ENCODE data around the gene SYNPO.

The SYNPO gene

DNA sequence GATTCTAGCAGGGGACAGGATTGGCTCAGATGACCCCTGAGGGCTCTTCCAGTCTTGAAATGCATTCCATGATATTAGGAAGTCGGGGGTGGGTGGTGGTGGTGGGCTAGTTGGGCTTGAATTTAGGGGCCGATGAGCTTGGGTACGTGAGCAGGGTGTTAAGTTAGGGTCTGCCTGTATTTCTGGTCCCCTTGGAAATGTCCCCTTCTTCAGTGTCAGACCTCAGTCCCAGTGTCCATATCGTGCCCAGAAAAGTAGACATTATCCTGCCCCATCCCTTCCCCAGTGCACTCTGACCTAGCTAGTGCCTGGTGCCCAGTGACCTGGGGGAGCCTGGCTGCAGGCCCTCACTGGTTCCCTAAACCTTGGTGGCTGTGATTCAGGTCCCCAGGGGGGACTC lies 17.7 kb downstream of the SYNPO start:
- H3K9me3 ChIP-seq (ENCODE audit: control insufficient read depth, low read length): no peaks in the 10 kb centered on the region
- no peak overlapping the region for H3K4me3 ChIP-seq (ENCODE audit: insufficient read depth, low read depth, low read length, poor library complexity, severe bottlenecking)
- no peak overlapping the region for H3K27ac ChIP-seq (ENCODE audit: insufficient read depth, low read length, poor library complexity, severe bottlenecking)
- no peaks in the 10 kb centered on the region for H3K36me3 ChIP-seq (ENCODE audit: control insufficient read depth, insufficient read depth, low read length)
- no peaks in the 10 kb centered on the region for H3K27me3 ChIP-seq (replicated peaks; ENCODE audit: control insufficient read depth, insufficient read depth, low read length, poor library complexity, severe bottlenecking)
- H3K4me1 ChIP-seq (ENCODE audit: control insufficient read depth, insufficient read depth, low read length, poor library complexity, severe bottlenecking): peaks cover 9% of the 10 kb centered on the region
- DNase-seq: no peak

GRCh38 chr5:150658699-150659265 lies 18.3 kb downstream of the SYNPO start:
- Histone ChIP-seq H3K9me3 (ENCODE audit: control insufficient read depth, low read length) (no peaks in the 10 kb centered on the region), H3K4me3 (ENCODE audit: insufficient read depth, low read depth, low read length, poor library complexity, severe bottlenecking) (no peak overlapping the region), H3K27ac (ENCODE audit: insufficient read depth, low read length, poor library complexity, severe bottlenecking) (no peak overlapping the region), H3K4me1 (ENCODE audit: control insufficient read depth, insufficient read depth, low read length, poor library complexity, severe bottlenecking) (peaks cover 9% of the 10 kb centered on the region), H3K36me3 (ENCODE audit: control insufficient read depth, insufficient read depth, low read length) (no peaks in the 10 kb centered on the region), H3K27me3 (replicated peaks; ENCODE audit: control insufficient read depth, insufficient read depth, low read length, poor library complexity, severe bottlenecking) (no peaks in the 10 kb centered on the region)
- DNase-seq: no peak

DNA sequence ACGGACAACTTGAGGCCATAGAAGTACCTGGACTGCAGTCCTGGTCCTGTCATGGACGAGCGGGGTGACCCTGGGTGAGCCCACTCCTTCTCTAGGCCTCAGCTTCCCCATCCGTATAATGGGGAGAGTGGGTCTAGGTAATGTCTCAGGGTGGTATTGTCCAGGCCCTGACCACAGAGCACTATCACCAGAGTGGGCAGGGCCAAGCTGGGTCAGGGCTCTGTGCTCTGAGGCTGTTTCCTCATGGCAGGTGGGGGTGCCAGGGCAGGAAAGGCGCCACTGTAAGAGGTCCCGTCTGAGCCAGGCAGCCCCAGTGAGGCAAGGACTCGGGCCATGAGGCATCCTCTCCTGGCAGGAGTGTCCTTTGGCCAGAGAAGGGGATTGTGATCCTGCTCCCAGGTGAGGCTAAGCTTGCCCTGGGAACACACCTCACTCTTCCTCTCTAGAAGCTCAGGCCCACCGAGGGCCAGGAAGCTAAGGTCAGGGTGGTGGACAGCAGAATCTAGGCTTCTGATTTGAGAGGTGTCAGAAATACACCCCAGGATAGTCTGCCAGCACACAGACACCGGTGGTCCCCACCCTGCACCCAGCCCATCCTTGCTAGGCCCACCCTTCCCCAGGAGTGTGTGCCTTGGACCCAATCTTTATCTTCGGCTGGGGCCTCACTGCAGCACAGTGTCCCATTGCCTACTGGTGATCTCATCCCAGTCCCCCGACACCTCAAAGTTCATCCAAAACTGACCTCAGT lies 19.1 kb downstream of the SYNPO start:
- no peak overlapping the region for H3K27ac ChIP-seq (ENCODE audit: insufficient read depth, low read length, poor library complexity, severe bottlenecking)
- no peak for DNase-seq
- H3K4me3 ChIP-seq (ENCODE audit: insufficient read depth, low read depth, low read length, poor library complexity, severe bottlenecking): no peak overlapping the region
- H3K4me1 ChIP-seq (ENCODE audit: control insufficient read depth, insufficient read depth, low read length, poor library complexity, severe bottlenecking): peaks cover 9% of the 10 kb centered on the region
- H3K36me3 ChIP-seq (ENCODE audit: control insufficient read depth, insufficient read depth, low read length): no peaks in the 10 kb centered on the region
- no peaks in the 10 kb centered on the region for H3K9me3 ChIP-seq (ENCODE audit: control insufficient read depth, low read length)
- no peaks in the 10 kb centered on the region for H3K27me3 ChIP-seq (replicated peaks; ENCODE audit: control insufficient read depth, insufficient read depth, low read length, poor library complexity, severe bottlenecking)

DNA sequence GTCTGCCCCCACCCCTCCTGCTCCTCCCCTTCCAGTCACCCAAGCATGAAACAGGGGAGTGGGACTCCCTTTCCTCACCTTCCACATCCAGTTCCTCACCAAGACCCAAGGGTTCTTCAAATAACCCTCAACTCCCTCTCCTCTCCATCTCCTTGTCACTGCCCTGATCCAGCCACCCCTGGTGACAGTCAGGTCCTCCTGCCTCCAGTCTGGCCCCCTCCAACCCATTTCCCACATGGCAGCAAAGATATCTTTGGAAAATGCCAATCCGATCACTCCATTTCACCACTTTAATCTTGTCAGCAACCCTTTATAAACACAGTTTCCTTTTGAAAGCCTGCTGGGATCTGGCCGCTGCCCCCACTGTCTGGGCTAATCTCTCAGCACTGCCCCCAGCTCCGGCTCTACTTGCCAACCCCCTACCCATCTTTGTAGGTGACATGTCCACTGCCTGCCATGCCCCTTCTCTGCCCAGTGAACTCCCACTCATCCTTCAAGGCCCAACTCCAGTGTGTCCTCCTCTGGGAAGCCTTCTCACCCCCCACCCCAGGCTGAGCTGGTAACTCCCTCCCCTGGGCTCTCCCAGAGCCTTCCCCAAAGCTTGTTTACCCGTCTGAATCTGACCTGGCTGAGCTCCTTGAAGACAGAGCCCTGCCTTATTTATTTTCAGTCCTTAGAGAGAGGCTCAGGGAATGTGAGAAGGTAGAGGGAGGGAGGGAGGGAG lies 19.8 kb downstream of the SYNPO start:
- no peak for DNase-seq
- H3K4me1 ChIP-seq (ENCODE audit: control insufficient read depth, insufficient read depth, low read length, poor library complexity, severe bottlenecking): peaks cover 9% of the 10 kb centered on the region
- no peak overlapping the region for H3K4me3 ChIP-seq (ENCODE audit: insufficient read depth, low read depth, low read length, poor library complexity, severe bottlenecking)
- no peaks in the 10 kb centered on the region for H3K36me3 ChIP-seq (ENCODE audit: control insufficient read depth, insufficient read depth, low read length)
- no peak overlapping the region for H3K27ac ChIP-seq (ENCODE audit: insufficient read depth, low read length, poor library complexity, severe bottlenecking)
- H3K9me3 ChIP-seq (ENCODE audit: control insufficient read depth, low read length): no peaks in the 10 kb centered on the region
- H3K27me3 ChIP-seq (replicated peaks; ENCODE audit: control insufficient read depth, insufficient read depth, low read length, poor library complexity, severe bottlenecking): no peaks in the 10 kb centered on the region

DNA sequence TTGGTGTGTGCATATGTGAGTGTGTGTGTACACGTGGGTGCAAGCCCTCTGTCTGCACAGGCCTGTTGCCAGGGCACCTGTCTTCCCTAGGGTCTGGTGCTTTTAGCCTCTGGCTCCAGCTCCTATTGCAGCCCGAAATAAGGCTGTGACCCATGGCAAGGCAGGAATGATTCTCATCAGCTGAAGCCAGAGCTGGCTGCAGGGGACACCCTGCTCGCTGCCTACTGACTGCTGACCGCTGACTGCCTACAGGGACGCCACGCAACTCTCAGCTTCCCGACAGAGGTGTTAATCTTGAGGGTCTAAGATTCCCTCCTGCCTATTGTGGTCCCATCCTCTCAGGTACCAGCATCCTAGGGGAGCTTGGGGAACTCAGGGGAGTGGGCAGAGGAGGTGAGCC lies 20.6 kb downstream of the SYNPO start, which contains the start of gene MYOZ3:
TSS of gene MYOZ3 (plus strand) at position 166 of the 400 bp plus-strand sequence. CDS start 1,691 bp downstream, outside the sequence.
- Histone ChIP-seq H3K27me3 (replicated peaks; ENCODE audit: control insufficient read depth, insufficient read depth, low read length, poor library complexity, severe bottlenecking) (no peaks in the 10 kb centered on the region), H3K27ac (ENCODE audit: insufficient read depth, low read length, poor library complexity, severe bottlenecking) (no peak within 1 kb of the TSS), H3K4me3 (ENCODE audit: insufficient read depth, low read depth, low read length, poor library complexity, severe bottlenecking) (no peak within 1 kb of the TSS), H3K4me1 (ENCODE audit: control insufficient read depth, insufficient read depth, low read length, poor library complexity, severe bottlenecking) (peaks cover 6% of the 10 kb centered on the region), H3K36me3 (ENCODE audit: control insufficient read depth, insufficient read depth, low read length) (no peaks in the 10 kb centered on the region), H3K9me3 (ENCODE audit: control insufficient read depth, low read length) (no peaks in the 10 kb centered on the region)
- no peak for DNase-seq

- no peak for DNase-seq
- Histone ChIP-seq H3K27ac (ENCODE audit: insufficient read depth, low read length, poor library complexity, severe bottlenecking) (no peak overlapping the region), H3K4me3 (ENCODE audit: insufficient read depth, low read depth, low read length, poor library complexity, severe bottlenecking) (no peak overlapping the region), H3K4me1 (ENCODE audit: control insufficient read depth, insufficient read depth, low read length, poor library complexity, severe bottlenecking) (peaks cover 2% of the 10 kb centered on the region), H3K36me3 (ENCODE audit: control insufficient read depth, insufficient read depth, low read length) (no peaks in the 10 kb centered on the region), H3K27me3 (replicated peaks; ENCODE audit: control insufficient read depth, insufficient read depth, low read length, poor library complexity, severe bottlenecking) (no peaks in the 10 kb centered on the region), H3K9me3 (ENCODE audit: control insufficient read depth, low read length) (no peaks in the 10 kb centered on the region)
These were observed 21.5 kb downstream of the SYNPO start for GRCh38 chr5:150661821-150662596.

DNA sequence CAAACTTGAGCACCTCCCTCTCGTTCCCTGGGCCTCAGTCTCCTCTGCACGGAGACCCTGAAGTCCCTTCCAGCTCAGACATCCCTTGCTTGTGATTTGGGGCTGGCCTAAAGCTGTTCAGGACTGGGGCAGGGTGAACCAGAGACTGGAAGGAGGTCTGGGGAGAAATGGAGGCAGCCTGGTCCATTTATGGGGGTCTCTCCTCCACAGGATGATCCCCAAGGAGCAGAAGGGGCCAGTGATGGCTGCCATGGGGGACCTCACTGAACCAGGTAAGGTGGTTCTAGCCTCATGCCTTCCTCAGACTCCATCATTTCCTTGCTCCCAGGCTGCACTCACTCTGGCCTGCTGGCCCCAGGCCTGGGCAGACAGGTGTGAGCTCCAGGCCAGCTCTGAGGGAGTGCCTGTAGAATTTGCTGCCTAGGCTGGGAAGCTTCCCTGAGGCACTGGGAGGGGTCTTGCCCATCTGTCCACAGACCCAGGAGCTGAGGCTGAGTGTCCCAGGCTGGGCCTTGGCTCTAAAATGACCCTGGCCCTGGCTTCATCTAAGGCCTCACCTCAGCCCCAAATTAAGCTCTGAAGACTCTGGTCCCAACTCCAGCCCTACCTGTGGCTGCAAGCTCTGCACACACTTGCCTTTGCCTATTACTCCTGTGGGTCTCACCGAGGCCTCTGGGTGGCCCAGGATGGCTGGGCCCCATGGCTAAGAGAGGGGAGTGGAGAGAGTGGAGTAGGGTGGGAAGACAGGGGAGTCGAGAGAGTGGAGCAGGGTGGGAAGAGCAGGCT lies 22.5 kb downstream of the SYNPO start:
- Histone ChIP-seq H3K9me3 (ENCODE audit: control insufficient read depth, low read length) (no peaks in the 10 kb centered on the region), H3K36me3 (ENCODE audit: control insufficient read depth, insufficient read depth, low read length) (no peaks in the 10 kb centered on the region), H3K4me1 (ENCODE audit: control insufficient read depth, insufficient read depth, low read length, poor library complexity, severe bottlenecking) (no peaks in the 10 kb centered on the region), H3K27me3 (replicated peaks; ENCODE audit: control insufficient read depth, insufficient read depth, low read length, poor library complexity, severe bottlenecking) (no peaks in the 10 kb centered on the region), H3K4me3 (ENCODE audit: insufficient read depth, low read depth, low read length, poor library complexity, severe bottlenecking) (no peak overlapping the region), H3K27ac (ENCODE audit: insufficient read depth, low read length, poor library complexity, severe bottlenecking) (no peak overlapping the region)
- DNase-seq: no peak

DNA sequence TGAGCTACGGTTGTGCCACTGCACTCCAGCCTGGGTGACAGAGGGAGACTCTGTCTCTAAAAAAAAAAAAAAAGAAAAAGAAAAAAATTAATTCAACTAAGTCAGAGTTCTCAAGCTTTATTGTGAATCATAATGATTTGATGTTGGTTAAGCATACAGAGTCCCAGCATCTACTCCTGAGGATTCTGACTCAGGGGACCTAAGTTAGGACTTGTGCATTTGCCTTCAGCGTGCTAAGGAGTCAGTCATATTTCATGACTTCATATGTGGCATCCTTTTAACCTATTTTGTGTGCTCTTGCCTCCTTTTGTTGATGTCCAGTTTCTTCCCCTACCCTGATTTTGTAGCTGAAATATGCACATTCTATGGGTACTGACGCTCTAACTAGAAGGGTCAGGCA lies 23.5 kb downstream of the SYNPO start:
- no peak overlapping the region for H3K27ac ChIP-seq (ENCODE audit: insufficient read depth, low read length, poor library complexity, severe bottlenecking)

DNA sequence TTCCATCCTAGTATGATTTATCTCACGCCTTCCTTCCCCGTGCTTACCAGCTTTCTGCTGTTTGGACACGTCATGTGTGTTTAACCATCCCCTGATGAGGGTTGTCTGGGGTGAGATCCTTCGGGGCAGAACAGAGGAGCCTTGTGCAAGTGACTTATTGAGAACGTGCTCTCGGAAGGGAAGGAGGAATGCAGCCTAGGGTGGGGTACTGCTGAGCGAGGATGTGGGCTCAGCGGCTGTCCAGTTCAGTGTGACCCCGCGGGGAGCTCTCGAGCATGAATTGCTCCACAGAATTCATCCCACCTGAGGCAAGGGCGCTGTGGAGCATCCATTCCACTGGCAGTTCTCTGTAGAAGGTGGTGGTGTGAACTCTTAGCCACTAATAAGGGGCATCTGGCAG lies 24.6 kb downstream of the SYNPO start:
- H3K4me3 ChIP-seq (ENCODE audit: insufficient read depth, low read depth, low read length, poor library complexity, severe bottlenecking): no peak overlapping the region
- no peaks in the 10 kb centered on the region for H3K4me1 ChIP-seq (ENCODE audit: control insufficient read depth, insufficient read depth, low read length, poor library complexity, severe bottlenecking)
- no peaks in the 10 kb centered on the region for H3K9me3 ChIP-seq (ENCODE audit: control insufficient read depth, low read length)
- no peaks in the 10 kb centered on the region for H3K36me3 ChIP-seq (ENCODE audit: control insufficient read depth, insufficient read depth, low read length)
- no peak for DNase-seq
- H3K27me3 ChIP-seq (replicated peaks; ENCODE audit: control insufficient read depth, insufficient read depth, low read length, poor library complexity, severe bottlenecking): no peaks in the 10 kb centered on the region
- H3K27ac ChIP-seq (ENCODE audit: insufficient read depth, low read length, poor library complexity, severe bottlenecking): no peak overlapping the region

More for the DNA sequence above, 23.5 kb downstream of the SYNPO start:
- no peak for DNase-seq
- Histone ChIP-seq H3K36me3 (ENCODE audit: control insufficient read depth, insufficient read depth, low read length) (no peaks in the 10 kb centered on the region), H3K9me3 (ENCODE audit: control insufficient read depth, low read length) (no peaks in the 10 kb centered on the region), H3K4me3 (ENCODE audit: insufficient read depth, low read depth, low read length, poor library complexity, severe bottlenecking) (no peak overlapping the region), H3K27me3 (replicated peaks; ENCODE audit: control insufficient read depth, insufficient read depth, low read length, poor library complexity, severe bottlenecking) (no peaks in the 10 kb centered on the region), H3K4me1 (ENCODE audit: control insufficient read depth, insufficient read depth, low read length, poor library complexity, severe bottlenecking) (no peaks in the 10 kb centered on the region)

Measured in effector memory CD4-positive, alpha-beta T cell (primary cell).